ENCODE data around the gene RBM18. TPM values are rescaled to one million over a fixed set of nuclear protein-coding genes. Genes with fewer than 3 reads are reported as not detected.

Gene RBM18
- total RNA-seq, 4 donors from 2014 or later, result 8.8 to 12.2 (median 10.3) TPM

GRCh38 chr9:122297512-122297911 is 32.9 kb upstream of the RBM18 start:
- TF ChIP-seq, protein P1, sequence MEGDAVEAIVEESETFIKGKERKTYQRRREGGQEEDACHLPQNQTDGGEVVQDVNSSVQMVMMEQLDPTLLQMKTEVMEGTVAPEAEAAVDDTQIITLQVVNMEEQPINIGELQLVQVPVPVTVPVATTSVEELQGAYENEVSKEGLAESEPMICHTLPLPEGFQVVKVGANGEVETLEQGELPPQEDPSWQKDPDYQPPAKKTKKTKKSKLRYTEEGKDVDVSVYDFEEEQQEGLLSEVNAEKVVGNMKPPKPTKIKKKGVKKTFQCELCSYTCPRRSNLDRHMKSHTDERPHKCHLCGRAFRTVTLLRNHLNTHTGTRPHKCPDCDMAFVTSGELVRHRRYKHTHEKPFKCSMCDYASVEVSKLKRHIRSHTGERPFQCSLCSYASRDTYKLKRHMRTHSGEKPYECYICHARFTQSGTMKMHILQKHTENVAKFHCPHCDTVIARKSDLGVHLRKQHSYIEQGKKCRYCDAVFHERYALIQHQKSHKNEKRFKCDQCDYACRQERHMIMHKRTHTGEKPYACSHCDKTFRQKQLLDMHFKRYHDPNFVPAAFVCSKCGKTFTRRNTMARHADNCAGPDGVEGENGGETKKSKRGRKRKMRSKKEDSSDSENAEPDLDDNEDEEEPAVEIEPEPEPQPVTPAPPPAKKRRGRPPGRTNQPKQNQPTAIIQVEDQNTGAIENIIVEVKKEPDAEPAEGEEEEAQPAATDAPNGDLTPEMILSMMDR (IDR thresholded peaks at IDR 0.05), result no peak
- no peak for DNase-seq (ENCODE audit: low spot score)
- no peak for ATAC-seq (ENCODE audit: low FRiP score)

DNA sequence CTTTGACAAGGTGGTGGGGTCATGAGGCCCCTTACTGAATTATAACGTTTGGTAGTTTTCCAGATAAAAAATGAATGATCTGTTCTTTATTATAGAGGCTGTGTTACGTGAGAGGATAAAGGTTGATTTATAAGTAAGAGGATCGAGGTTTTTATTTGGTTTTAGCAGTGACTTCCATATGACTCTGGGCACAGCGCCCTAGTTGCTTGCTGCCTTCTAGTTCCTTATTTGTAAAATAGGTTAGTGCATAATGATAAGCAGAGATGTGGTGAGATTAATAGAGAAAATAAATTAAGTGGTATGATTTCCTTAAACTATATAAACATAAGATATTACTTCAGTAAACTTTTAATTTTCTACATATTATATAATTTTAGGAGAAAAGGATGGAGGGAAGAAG is 29.9 kb upstream of the RBM18 start:
- ATAC-seq (ENCODE audit: low FRiP score) (no peak), DNase-seq (ENCODE audit: low spot score) (no peak)
- TF ChIP-seq, protein P1 (IDR thresholded peaks at IDR 0.05), result no peak

GRCh38 chr9:122291458-122291857 is 26.8 kb upstream of the RBM18 start:
- ATAC-seq (ENCODE audit: low FRiP score) (no peak), DNase-seq (ENCODE audit: low spot score) (no peak)
- TF ChIP-seq, protein P1 (IDR thresholded peaks at IDR 0.05), result no peak

DNA sequence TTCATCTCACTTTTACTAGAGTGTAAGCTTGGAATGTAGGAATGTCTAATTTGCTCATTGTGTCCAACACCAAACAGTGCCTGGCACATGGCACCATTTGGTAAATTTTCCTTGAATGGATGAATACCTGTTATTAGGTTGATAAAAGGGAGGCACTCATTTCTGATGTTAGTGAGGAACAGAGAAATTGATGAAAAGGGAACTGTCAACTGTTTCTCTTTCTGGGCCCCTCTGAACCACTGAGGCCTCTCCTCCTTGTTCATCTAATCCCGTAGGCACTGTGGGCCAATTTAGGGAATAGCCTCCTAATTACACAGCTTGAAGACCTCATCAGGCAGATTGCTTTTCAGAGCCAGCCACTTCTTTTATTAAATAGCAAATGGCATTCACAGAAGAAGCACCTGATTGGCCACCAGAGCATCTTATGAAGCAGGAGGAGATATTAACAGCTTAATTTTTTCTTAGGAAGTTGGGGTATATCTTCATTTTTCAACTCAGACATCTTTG is 22.6 kb upstream of the RBM18 start:
- DNase-seq (ENCODE audit: low spot score), result no peak
- TF ChIP-seq, protein P1 (IDR thresholded peaks at IDR 0.05), result no peak
- ATAC-seq (ENCODE audit: low FRiP score), result no peak

- ATAC-seq (ENCODE audit: low FRiP score) (no peak), DNase-seq (ENCODE audit: low spot score) (no peak)
- TF ChIP-seq, protein P1 (IDR thresholded peaks at IDR 0.05), result no peak
These were observed 22.1 kb upstream of the RBM18 start for GRCh38 chr9:122286764-122287163.

DNA sequence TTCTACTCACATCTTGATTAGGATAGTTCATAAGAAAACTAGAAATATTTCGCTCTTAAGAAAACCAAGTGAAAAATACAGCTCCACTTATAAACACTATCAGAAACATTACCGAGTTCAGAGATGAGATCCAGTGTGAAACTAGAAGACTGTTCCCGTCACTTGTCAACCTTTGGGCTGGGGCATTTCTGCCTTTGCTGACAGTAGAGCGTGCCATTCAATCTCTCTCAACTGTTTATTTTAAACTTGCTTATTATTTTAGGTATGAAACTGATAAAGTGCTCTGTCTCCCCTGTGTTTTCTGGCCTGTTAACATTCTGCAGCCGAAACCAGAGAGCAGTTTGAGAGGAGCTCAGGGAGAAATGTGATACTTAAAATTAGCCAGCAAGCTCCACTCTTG is 16.7 kb upstream of the RBM18 start:
- ATAC-seq (ENCODE audit: low FRiP score), result no peak
- TF ChIP-seq, protein P1 (IDR thresholded peaks at IDR 0.05), result no peak

GRCh38 chr9:122277285-122277897 is 12.8 kb upstream of the RBM18 start:
- TF ChIP-seq, protein P1 (IDR thresholded peaks at IDR 0.05), result no peak
- no peak for ATAC-seq (ENCODE audit: low FRiP score)

More for the DNA sequence above, 16.7 kb upstream of the RBM18 start:
- DNase-seq (ENCODE audit: low spot score), result no peak

More at GRCh38 chr9:122277285-122277897, 12.8 kb upstream of the RBM18 start:
- DNase-seq (ENCODE audit: low spot score), result no peak

Data from omental fat pad (tissue), 4 donors.